ENCODE measurements around the gene JMJD4. TPM values are rescaled to one million over a fixed set of nuclear protein-coding genes. Genes with fewer than 3 reads are reported as not detected.
A peak's percentile ranks its signal among the peaks of the same experiment; 100 is the strongest.

Gene JMJD4
- total and polyA plus RNA-seq, 2 of the 8 experiments (the other 6 are each of a cell fraction or from before 2014, with no cell fraction given): 13.2 to 23.3 TPM

- FAIRE-seq: peak; percentile 42
- Histone ChIP-seq H3K79me1 (ENCODE audit: low read depth, low read length) (peaks cover 2% of the 10 kb centered on the region; the same call in 1 of the 2 replicates), H4K20me1 (replicated peaks in 1 of 2; ENCODE audit: control insufficient read depth in 1 of 2, insufficient read depth in 2 of 2, low read length in 2 of 2) (peaks cover 6 to 22% of the 10 kb centered on the region in 2 experiments)
Observed at GRCh38 chr1:227767401-227768124, 32.5 kb upstream of the JMJD4 start.

More at GRCh38 chr1:227767401-227768124, 32.5 kb upstream of the JMJD4 start:
- Histone ChIP-seq H3K79me2 (ENCODE audit: control insufficient read depth in 1 of 2, insufficient read depth in 2 of 2, low read length in 2 of 2) (peaks cover 0 to 11% of the 10 kb centered on the region in 2 experiments; a peak in 1 of 4 replicates), H2BK120ac (replicated peaks; ENCODE audit: low read depth, low read length) (no peak overlapping the region), H4K91ac (replicated peaks; ENCODE audit: insufficient read length, low read length) (no peak overlapping the region), H2AFZ (ENCODE audit: low read length) (no peak overlapping the region), H3K23me2 (ENCODE audit: low read depth, low read length) (no peaks in the 10 kb centered on the region), H3K27ac (ENCODE audit: low read depth, low read length) (no peak overlapping the region), H2AK5ac (ENCODE audit: low read depth, low read length) (no peak overlapping the region), H3K14ac (ENCODE audit: insufficient read length) (no peak overlapping the region), H3K4me3 (ENCODE audit: extremely low read depth in 1 of 4, insufficient read depth in 2 of 4, low read depth in 3 of 4, low read length in 4 of 4) (no peak overlapping the region), H3K9me3 (ENCODE audit: insufficient read depth in 2 of 2, low read depth in 1 of 2, low read length in 1 of 2) (no peaks in the 10 kb centered on the region), H2BK20ac (ENCODE audit: low read length) (no peak overlapping the region), H3K4me1 (replicated peaks in 1 of 4; ENCODE audit: control insufficient read depth in 3 of 4, insufficient read depth in 4 of 4, low read length in 3 of 4) (peaks cover 0 to 5% (median 0%) of the 10 kb centered on the region in 4 experiments; a peak in 3 of 7 replicates), H3K27me3 (replicated peaks in 1 of 4; ENCODE audit: control insufficient read depth in 3 of 4, extremely low read depth in 1 of 4, insufficient read depth in 3 of 4, low read length in 3 of 4) (no peaks in the 10 kb centered on the region), H2BK5ac (ENCODE audit: low read depth, low read length) (no peak overlapping the region), H4K8ac (ENCODE audit: extremely low read depth, insufficient read depth, low read length) (no peak overlapping the region), H3K18ac (ENCODE audit: extremely low read depth, low read length) (no peak overlapping the region), H3K9ac (replicated peaks in 1 of 4; ENCODE audit: extremely low read depth in 1 of 4, low read depth in 3 of 4, low read length in 3 of 4) (0 out of 7 replicates have a peak overlapping the region, but pooled peaks of 1 of the 4 experiments have one; percentile 2), H3K4ac (replicated peaks; ENCODE audit: insufficient read length, low read depth, low read length) (no peak overlapping the region), H2BK12ac (ENCODE audit: low read depth, low read length) (no peak overlapping the region), H3K4me2 (ENCODE audit: insufficient read depth in 1 of 2, low read depth in 2 of 2, low read length in 2 of 2) (no peak overlapping the region), H2BK15ac (ENCODE audit: low read length) (no peak overlapping the region), H4K5ac (ENCODE audit: insufficient read length, low read depth, low read length) (no peak overlapping the region), H3K23ac (ENCODE audit: insufficient read length) (no peak overlapping the region), H3K56ac (replicated peaks; ENCODE audit: insufficient read length, low read depth, low read length) (no peak overlapping the region), H3K36me3 (ENCODE audit: control insufficient read depth in 2 of 4, insufficient read depth in 4 of 4, low read length in 3 of 4) (peaks cover 6 to 24% (median 17%) of the 10 kb centered on the region in 4 experiments; a peak in 6 of 8 replicates)
- 91% methylated on average over 6 of the region's 6 CpGs; no CpG with 5 or more reads in 1 of the 2 experiments for WGBS, 2 experiments (ENCODE audit: extremely low coverage in 1 of 2, insufficient coverage in 1 of 2, insufficient read length in 1 of 2, insufficient replicate concordance in 2 of 2, low coverage in 1 of 2, low lambda C conversion rate in 2 of 2, missing lambda C conversion rate in 1 of 2)
- no peak for DNase-seq (ENCODE audit: low read depth in 1 of 2, low spot score in 2 of 2)
- TF ChIP-seq FOSL1 (IDR thresholded peaks at IDR 0.05; ENCODE audit: insufficient read depth, low read depth, low read length) (no peak), SAP30 (IDR thresholded peaks at IDR 0.05; ENCODE audit: insufficient read depth, insufficient replicate concordance, low read length) (no peak), RXRA (IDR thresholded peaks at IDR 0.05; ENCODE audit: insufficient read depth, low read depth, low read length) (no peak)
- TF ChIP-seq, protein P1, sequence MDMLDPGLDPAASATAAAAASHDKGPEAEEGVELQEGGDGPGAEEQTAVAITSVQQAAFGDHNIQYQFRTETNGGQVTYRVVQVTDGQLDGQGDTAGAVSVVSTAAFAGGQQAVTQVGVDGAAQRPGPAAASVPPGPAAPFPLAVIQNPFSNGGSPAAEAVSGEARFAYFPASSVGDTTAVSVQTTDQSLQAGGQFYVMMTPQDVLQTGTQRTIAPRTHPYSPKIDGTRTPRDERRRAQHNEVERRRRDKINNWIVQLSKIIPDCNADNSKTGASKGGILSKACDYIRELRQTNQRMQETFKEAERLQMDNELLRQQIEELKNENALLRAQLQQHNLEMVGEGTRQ (IDR thresholded peaks at IDR 0.05; ENCODE audit: low read length): no peak
- POLR2A ChIA-PET (ENCODE audit: partially characterized antibody): no interaction called here
- CTCF ChIA-PET (ENCODE audit: partially characterized antibody): interaction anchor here (0.9 to 1.5 kb wide), 3 partner anchors 124 to 287 kb away, joined by 3 read pairs; no protein-coding TSS in a partner anchor

All from H1 (cell line).